HEK293 (cell line): ENCODE data around the gene PORCN.

Experiments used
- GLIS2 ChIP-seq: fragments of 450-650 bp; formaldehyde crosslinking; IDR thresholded peaks from 2 replicates; pipeline ENCODE4 v1.5.1; 2016; ENCODE audit warnings: missing biosample characterization, missing genetic modification characterization
- KLF7 ChIP-seq: fragments of 450-650 bp; formaldehyde crosslinking; IDR thresholded peaks from 2 replicates; pipeline ENCODE4 v1.5.1; 2016; ENCODE audit warnings: missing biosample characterization, missing genetic modification characterization, borderline replicate concordance
- MZF1 ChIP-seq: fragments of 450-650 bp; formaldehyde crosslinking; IDR thresholded peaks from 2 replicates; pipeline ENCODE4 v1.5.1; 2017; ENCODE audit warnings: missing biosample characterization, missing genetic modification characterization, borderline replicate concordance
- SALL2 ChIP-seq: fragments of 450-650 bp; formaldehyde crosslinking; IDR thresholded peaks from 2 replicates; pipeline ENCODE4 v1.5.0; 2017; ENCODE audit warnings: missing biosample characterization, mild to moderate bottlenecking, missing genetic modification characterization, borderline replicate concordance
- SCRT2 ChIP-seq: fragments of 450-650 bp; formaldehyde crosslinking; IDR thresholded peaks from 2 replicates; pipeline ENCODE4 v1.5.1; 2016; ENCODE audit warnings: missing biosample characterization, missing genetic modification characterization
- ZNF366 ChIP-seq: fragments of 450-650 bp; formaldehyde crosslinking; conservative IDR thresholded peaks from 2 replicates; pipeline ENCODE4 v1.5.1; 2016; ENCODE audit warnings: missing biosample characterization, missing genetic modification characterization
- ZNF596 ChIP-seq: fragments of 450-650 bp; IDR thresholded peaks from 2 replicates; pipeline ENCODE4 v1.5.0; 2018; ENCODE audit warnings: missing biosample characterization, mild to moderate bottlenecking, missing genetic modification characterization, moderate library complexity
- ZNF623 ChIP-seq: fragments of 450-650 bp; formaldehyde crosslinking; IDR thresholded peaks from 2 replicates; pipeline ENCODE4 v1.5.1; 2016; ENCODE audit warnings: missing biosample characterization, missing genetic modification characterization
- ZNF670 ChIP-seq: fragments of 450-650 bp; formaldehyde crosslinking; IDR thresholded peaks from 2 replicates; pipeline ENCODE4 v1.5.1; 2016; ENCODE audit warnings: missing biosample characterization, missing genetic modification characterization, low read depth
- ZNF701 ChIP-seq: fragments of 450-650 bp; formaldehyde crosslinking; IDR thresholded peaks from 2 replicates; pipeline ENCODE4 v1.5.1; 2016; ENCODE audit warnings: missing biosample characterization, missing genetic modification characterization
- ZSCAN16 ChIP-seq: fragments of 450-650 bp; formaldehyde crosslinking; IDR thresholded peaks from 2 replicates; pipeline ENCODE4 v1.5.1; 2016; ENCODE audit warnings: missing biosample characterization, missing genetic modification characterization
- TF ChIP-seq, protein P1 (sequence below): fragments of 450-650 bp; formaldehyde crosslinking; IDR thresholded peaks from 2 replicates; pipeline ENCODE4 v1.5.1; 2016; ENCODE audit warnings: missing biosample characterization, missing genetic modification characterization
- TF ChIP-seq, protein P2 (sequence below): sonication (generic); formaldehyde crosslinking; IDR thresholded peaks from 2 replicates; pipeline ENCODE4 v1.8.1; 2022; ENCODE audit warnings: mild to moderate bottlenecking, moderate library complexity, missing genetic modification reagents
- TF ChIP-seq, protein P3 (sequence below): fragments of 450-650 bp; formaldehyde crosslinking; IDR thresholded peaks from 2 replicates; pipeline ENCODE4 v1.5.1; 2017; ENCODE audit warnings: missing biosample characterization, missing genetic modification characterization

DNA sequence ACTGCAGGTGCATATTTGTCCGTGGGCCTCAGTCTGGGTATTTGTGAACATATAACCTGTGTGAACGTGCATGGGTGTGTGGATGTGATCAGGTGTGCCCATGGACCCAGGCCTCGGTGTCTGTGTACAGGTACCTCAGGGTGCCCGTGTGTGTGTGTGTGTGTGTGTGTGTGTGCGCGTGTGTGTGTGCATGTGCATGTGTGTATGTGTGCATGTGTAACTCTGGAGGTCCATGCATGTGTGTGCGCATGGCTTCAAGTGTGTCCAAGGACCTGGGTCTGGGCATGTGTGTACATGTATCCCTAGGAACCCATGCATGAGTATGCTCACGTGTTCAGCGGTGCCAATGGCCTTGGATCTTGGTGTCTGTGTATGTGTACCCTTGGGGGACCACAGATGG is 17.0 kb upstream of the PORCN start:
- TF ChIP-seq ZNF623 (tag by site-specific recombination) (no peak), SALL2 (tag by site-specific recombination) (no peak), MZF1 (no peak), ZSCAN16 (tag by site-specific recombination) (no peak), SCRT2 (tag by site-specific recombination) (no peak), GLIS2 (tag by site-specific recombination) (no peak), ZNF366 (no peak), KLF7 (no peak), ZNF670 (tag by site-specific recombination) (no peak), ZNF596 (tag by site-specific recombination) (no peak), ZNF701 (tag by site-specific recombination) (no peak)
- TF ChIP-seq, protein P1, sequence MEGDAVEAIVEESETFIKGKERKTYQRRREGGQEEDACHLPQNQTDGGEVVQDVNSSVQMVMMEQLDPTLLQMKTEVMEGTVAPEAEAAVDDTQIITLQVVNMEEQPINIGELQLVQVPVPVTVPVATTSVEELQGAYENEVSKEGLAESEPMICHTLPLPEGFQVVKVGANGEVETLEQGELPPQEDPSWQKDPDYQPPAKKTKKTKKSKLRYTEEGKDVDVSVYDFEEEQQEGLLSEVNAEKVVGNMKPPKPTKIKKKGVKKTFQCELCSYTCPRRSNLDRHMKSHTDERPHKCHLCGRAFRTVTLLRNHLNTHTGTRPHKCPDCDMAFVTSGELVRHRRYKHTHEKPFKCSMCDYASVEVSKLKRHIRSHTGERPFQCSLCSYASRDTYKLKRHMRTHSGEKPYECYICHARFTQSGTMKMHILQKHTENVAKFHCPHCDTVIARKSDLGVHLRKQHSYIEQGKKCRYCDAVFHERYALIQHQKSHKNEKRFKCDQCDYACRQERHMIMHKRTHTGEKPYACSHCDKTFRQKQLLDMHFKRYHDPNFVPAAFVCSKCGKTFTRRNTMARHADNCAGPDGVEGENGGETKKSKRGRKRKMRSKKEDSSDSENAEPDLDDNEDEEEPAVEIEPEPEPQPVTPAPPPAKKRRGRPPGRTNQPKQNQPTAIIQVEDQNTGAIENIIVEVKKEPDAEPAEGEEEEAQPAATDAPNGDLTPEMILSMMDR, result no peak
- TF ChIP-seq, protein P2, sequence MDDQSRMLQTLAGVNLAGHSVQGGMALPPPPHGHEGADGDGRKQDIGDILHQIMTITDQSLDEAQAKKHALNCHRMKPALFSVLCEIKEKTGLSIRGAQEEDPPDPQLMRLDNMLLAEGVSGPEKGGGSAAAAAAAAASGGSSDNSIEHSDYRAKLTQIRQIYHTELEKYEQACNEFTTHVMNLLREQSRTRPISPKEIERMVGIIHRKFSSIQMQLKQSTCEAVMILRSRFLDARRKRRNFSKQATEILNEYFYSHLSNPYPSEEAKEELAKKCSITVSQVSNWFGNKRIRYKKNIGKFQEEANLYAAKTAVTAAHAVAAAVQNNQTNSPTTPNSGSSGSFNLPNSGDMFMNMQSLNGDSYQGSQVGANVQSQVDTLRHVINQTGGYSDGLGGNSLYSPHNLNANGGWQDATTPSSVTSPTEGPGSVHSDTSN (CRISPR knock-in tag), result no peak
- TF ChIP-seq, protein P3, sequence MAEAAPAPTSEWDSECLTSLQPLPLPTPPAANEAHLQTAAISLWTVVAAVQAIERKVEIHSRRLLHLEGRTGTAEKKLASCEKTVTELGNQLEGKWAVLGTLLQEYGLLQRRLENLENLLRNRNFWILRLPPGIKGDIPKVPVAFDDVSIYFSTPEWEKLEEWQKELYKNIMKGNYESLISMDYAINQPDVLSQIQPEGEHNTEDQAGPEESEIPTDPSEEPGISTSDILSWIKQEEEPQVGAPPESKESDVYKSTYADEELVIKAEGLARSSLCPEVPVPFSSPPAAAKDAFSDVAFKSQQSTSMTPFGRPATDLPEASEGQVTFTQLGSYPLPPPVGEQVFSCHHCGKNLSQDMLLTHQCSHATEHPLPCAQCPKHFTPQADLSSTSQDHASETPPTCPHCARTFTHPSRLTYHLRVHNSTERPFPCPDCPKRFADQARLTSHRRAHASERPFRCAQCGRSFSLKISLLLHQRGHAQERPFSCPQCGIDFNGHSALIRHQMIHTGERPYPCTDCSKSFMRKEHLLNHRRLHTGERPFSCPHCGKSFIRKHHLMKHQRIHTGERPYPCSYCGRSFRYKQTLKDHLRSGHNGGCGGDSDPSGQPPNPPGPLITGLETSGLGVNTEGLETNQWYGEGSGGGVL (tag by site-specific recombination), result no peak
